ENCODE data around the gene APEX1. TPM values are rescaled to one million over a fixed set of nuclear protein-coding genes. Genes with fewer than 3 reads are reported as not detected.

Gene APEX1
- total RNA-seq, 2 experiments from 2014 or later = 125 to 127 TPM

DNA sequence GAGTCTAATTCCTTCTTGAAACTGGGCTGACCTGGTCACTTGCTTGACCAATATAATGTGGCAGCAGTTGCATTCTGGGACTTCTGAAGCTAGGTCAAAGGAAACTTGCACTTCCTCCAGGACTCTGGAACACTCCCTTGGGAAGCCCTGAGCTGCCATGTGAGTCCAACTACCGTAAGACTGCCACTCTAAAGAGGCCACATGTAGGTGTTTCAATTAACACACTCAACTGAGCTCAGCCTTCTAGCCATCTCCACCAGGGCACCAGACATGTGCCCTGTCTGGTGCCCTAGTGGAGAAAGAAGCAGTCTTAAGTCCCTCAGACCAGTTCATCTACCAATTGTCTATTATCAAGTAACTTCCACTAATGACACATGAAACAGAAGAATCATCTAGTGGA is 35.6 kb upstream of the APEX1 start:
- POLR2A ChIA-PET = no interaction called here
- H3K36me3 Mint-ChIP-seq (ENCODE audit: low read depth) = no peaks in the 10 kb centered on the region
- peaks cover 8% of the 10 kb centered on the region for H3K4me1 Mint-ChIP-seq (ENCODE audit: low read depth)
- CTCF ChIA-PET = no interaction called here
- ATAC-seq (ENCODE audit: poor library complexity) (no peak), DNase-seq (no peak)
- intact Hi-C loops (cut with DNase I, micrococcal nuclease) = loop anchor here in 1 of 2 experiments (5.0 kb wide), 2 partner anchors 82 to 113 kb away; no protein-coding TSS in a partner anchor
- H3K9me3 Mint-ChIP-seq = no peaks in the 10 kb centered on the region
- TF ChIP-seq, protein P1, sequence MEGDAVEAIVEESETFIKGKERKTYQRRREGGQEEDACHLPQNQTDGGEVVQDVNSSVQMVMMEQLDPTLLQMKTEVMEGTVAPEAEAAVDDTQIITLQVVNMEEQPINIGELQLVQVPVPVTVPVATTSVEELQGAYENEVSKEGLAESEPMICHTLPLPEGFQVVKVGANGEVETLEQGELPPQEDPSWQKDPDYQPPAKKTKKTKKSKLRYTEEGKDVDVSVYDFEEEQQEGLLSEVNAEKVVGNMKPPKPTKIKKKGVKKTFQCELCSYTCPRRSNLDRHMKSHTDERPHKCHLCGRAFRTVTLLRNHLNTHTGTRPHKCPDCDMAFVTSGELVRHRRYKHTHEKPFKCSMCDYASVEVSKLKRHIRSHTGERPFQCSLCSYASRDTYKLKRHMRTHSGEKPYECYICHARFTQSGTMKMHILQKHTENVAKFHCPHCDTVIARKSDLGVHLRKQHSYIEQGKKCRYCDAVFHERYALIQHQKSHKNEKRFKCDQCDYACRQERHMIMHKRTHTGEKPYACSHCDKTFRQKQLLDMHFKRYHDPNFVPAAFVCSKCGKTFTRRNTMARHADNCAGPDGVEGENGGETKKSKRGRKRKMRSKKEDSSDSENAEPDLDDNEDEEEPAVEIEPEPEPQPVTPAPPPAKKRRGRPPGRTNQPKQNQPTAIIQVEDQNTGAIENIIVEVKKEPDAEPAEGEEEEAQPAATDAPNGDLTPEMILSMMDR (IDR thresholded peaks at IDR 0.05) = no peak
- H3K4me1 ChIP-seq (ENCODE audit: insufficient read depth, low read length) = peaks cover 7% of the 10 kb centered on the region
- H3K27me3 Mint-ChIP-seq = no peaks in the 10 kb centered on the region
- H3K27ac Mint-ChIP-seq = no peak overlapping the region
- no peak overlapping the region for H3K4me3 ChIP-seq (ENCODE audit: low read length)
- no peak overlapping the region for H3K4me3 Mint-ChIP-seq
- H3K9me3 ChIP-seq (ENCODE audit: control insufficient read depth in 1 of 2, insufficient read depth in 1 of 2, low read length in 2 of 2) = no peaks in the 10 kb centered on the region
- no peaks in the 10 kb centered on the region for H3K36me3 ChIP-seq (ENCODE audit: insufficient read depth, low read length)
- H3K27me3 ChIP-seq (ENCODE audit: control insufficient read depth in 1 of 2, insufficient read depth in 2 of 2, low read length in 2 of 2) = no peaks in the 10 kb centered on the region
- H3K27ac ChIP-seq (ENCODE audit: low read depth in 1 of 2, low read length in 2 of 2) = no peak overlapping the region

DNA sequence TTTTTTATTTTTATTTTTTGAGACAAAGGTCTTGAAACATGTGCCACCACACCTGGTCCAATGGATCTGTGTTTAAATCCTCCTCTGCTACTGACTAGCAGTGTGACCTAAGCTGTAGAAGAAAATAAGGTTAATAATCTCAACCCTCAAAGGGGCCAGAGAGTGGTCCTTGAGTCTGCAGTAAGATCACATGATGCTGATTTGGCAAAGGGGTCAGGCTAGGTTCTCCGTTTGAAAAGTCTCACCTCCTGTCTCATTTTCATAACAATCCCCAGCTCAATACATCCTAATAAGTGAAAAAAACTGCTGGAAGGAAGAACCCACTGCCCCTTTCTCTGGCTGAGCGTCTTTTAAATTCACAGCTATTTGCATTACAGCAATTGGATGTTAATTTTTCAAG is 33.8 kb upstream of the APEX1 start:
- Histone ChIP-seq H3K27ac (ENCODE audit: low read depth in 1 of 2, low read length in 2 of 2) (no peak overlapping the region), H3K9me3 (ENCODE audit: control insufficient read depth in 1 of 2, insufficient read depth in 1 of 2, low read length in 2 of 2) (no peaks in the 10 kb centered on the region), H3K36me3 (ENCODE audit: insufficient read depth, low read length) (no peaks in the 10 kb centered on the region), H3K27me3 (ENCODE audit: control insufficient read depth in 1 of 2, insufficient read depth in 2 of 2, low read length in 2 of 2) (no peaks in the 10 kb centered on the region), H3K4me3 (ENCODE audit: low read length) (no peak overlapping the region), H3K4me1 (ENCODE audit: insufficient read depth, low read length) (peaks cover under 1% of the 10 kb centered on the region)
- H3K9me3 Mint-ChIP-seq = no peaks in the 10 kb centered on the region
- no peaks in the 10 kb centered on the region for H3K36me3 Mint-ChIP-seq (ENCODE audit: low read depth)
- ChIA-PET POLR2A (interaction anchor here (1.3 kb wide), 1 partner anchor 34 kb away, joined by 5 read pairs; the partner anchor contains the start of genes APEX1 and OSGEP), CTCF (no interaction called here)
- H3K4me1 Mint-ChIP-seq (ENCODE audit: low read depth) = peaks cover 5% of the 10 kb centered on the region
- no peak overlapping the region for H3K27ac Mint-ChIP-seq
- no peak overlapping the region for H3K4me3 Mint-ChIP-seq
- intact Hi-C loops (cut with DNase I, micrococcal nuclease) = no loop called here
- TF ChIP-seq, protein P1 (IDR thresholded peaks at IDR 0.05) = no peak
- H3K27me3 Mint-ChIP-seq = no peaks in the 10 kb centered on the region
- no peak for DNase-seq
- no peak for ATAC-seq (ENCODE audit: poor library complexity)

DNA sequence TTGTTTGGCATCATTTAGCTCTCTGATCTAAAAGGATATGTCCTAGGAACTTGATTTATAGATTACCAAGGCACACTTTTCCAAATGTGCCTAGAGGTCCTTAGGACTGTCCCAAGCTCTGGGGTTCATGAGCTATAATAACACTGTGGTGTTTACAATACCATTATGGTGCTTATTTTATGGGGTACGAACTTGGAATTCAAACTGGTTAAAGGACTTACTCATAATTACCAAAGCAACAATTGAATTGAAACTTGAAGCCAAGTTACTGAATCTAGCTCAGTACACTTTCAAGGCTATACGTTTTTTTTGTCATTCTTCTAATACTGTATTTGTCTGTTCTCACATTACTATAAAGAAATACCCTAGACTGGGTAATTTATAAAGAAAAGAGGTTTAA is 32.1 kb upstream of the APEX1 start:
- DNase-seq (no peak), ATAC-seq (ENCODE audit: poor library complexity) (no peak)
- peaks cover 7% of the 10 kb centered on the region for H3K4me1 ChIP-seq (ENCODE audit: insufficient read depth, low read length)
- intact Hi-C loops (cut with DNase I, micrococcal nuclease) = no loop called here
- no peak overlapping the region for H3K27ac ChIP-seq (ENCODE audit: low read depth in 1 of 2, low read length in 2 of 2)
- Mint-ChIP-seq H3K4me1 (ENCODE audit: low read depth) (peaks cover 13% of the 10 kb centered on the region), H3K36me3 (ENCODE audit: low read depth) (no peaks in the 10 kb centered on the region), H3K9me3 (no peaks in the 10 kb centered on the region), H3K27ac (no peak overlapping the region), H3K4me3 (no peak overlapping the region), H3K27me3 (no peaks in the 10 kb centered on the region)
- no peaks in the 10 kb centered on the region for H3K36me3 ChIP-seq (ENCODE audit: insufficient read depth, low read length)
- TF ChIP-seq, protein P1 (IDR thresholded peaks at IDR 0.05) = no peak
- ChIA-PET POLR2A (no interaction called here), CTCF (interaction anchor here (2.7 kb wide), 1 partner anchor 9 kb away, joined by 8 read pairs; the partner anchor contains the start of gene TEP1)
- H3K4me3 ChIP-seq (ENCODE audit: low read length) = no peak overlapping the region
- no peaks in the 10 kb centered on the region for H3K27me3 ChIP-seq (ENCODE audit: control insufficient read depth in 1 of 2, insufficient read depth in 2 of 2, low read length in 2 of 2)
- H3K9me3 ChIP-seq (ENCODE audit: control insufficient read depth in 1 of 2, insufficient read depth in 1 of 2, low read length in 2 of 2) = no peaks in the 10 kb centered on the region

All from CD4-positive, alpha-beta T cell (primary cell).